Brain pericyte (primary cell): ENCODE results near the gene HNF1B.

Experiments
- DNase-seq: peaks from one replicate; pipeline ENCODE4 v3.0.0-alpha.2; 2012; ENCODE audit warnings: low read depth, low spot score

Gene HNF1B

DNA sequence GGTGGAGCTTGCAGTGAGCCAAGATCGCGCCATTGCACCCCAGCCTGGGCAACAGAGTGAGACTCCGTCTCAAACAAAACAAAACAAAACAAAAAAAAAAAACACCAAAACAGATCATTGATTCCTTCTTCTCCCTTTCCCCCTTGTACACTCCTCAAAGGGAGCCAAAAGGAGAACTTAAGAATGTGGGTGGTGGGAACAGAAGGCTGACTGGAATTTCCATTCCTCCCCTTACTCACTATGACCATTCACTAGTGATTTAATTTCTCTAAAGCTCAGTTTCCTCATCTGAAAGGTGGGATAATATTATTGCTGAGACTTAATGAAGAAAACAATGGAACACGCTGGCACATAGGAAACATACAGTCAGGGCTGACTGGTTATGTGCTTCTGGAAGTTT is 17.1 kb upstream of the HNF1B start:
- DNase-seq = no peak

DNA sequence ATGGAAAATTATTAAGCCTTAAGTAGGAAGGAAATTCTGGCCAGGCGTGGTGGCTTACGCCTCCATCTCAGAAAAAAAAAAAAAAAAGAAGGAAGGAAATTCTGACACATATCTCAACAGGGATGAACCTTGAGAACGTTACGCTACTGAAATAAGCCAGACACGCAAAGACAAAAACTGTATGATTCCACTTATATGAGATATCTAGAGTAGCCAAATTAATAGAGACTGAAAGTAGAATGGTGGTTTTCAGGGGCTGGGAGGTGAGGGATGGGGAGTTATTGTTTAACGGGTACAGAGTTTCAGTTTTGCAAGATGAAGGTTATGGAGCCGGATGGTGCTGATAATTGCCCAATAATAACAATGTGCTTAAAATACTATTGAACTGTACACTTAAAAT is 16.2 kb upstream of the HNF1B start:
- no peak for DNase-seq

DNA sequence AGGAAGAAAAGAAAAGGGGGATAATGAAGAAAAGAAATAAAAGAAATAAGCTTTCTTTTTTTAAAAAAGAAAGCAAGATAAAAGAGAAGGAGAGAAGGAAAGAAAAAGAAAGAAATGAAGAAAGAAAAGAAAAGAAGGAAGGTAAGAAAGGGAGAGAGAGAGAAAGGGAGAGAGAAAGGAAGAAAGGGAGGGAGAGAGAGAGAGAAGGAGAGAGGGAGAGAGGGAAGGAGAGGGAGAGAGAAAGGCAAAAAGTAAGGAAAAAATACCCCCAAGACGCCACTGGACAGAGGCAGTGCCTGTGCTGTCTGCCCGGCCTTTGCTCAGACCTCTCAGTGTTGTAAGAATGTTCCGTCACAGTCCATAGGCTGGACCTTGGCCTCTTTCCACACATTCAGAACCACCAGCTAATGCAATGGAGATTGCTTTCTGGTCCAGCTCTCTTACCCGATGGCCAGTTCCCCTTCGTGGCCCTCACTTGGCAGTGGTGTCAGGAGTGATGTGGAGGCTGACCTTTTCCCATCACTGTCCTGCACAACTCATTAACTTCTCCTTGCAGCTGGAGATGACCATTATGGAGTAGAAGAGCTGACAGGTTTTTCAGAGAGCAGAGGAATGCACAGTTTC is 14.3 kb upstream of the HNF1B start:
- DNase-seq = no peak

DNA sequence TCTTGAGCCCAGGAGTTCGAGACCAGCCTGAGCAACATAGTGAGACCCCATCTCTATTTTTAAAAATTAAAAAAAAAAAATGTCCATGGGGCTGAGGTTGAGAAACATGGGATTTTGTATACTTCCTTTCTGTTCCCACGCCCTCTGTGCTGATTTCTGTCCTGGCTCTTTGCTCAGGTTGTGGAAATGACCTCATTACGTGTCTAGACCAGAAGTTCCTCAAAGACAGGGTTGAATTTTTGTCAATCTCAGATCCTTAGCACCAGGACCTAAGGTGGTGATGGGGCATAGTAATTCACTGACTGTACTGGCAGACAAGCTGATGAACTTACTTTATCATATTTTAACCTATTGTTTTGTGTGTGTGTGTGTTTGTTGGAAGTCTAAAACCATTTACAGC is 11.2 kb upstream of the HNF1B start:
- no peak for DNase-seq

DNA sequence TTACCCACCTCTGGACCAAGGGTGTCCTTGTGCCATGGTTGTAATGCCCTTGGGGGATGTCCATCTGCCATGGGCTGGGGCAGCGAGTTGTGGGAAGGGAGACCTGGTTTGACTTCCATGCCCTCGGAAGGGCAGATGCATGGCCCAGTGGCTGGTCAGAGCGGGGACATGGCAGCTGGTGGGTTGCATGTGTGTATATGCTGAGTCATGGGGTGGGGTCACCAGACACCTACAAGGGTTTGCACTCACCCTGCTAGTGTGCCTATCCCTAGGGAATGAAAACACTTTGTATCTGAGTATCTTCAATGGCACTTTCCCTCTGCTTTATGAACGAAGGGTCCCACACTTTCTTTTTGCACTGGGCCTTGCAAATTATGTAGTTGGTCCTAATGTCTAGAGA is 10.6 kb upstream of the HNF1B start:
- no peak for DNase-seq

DNA sequence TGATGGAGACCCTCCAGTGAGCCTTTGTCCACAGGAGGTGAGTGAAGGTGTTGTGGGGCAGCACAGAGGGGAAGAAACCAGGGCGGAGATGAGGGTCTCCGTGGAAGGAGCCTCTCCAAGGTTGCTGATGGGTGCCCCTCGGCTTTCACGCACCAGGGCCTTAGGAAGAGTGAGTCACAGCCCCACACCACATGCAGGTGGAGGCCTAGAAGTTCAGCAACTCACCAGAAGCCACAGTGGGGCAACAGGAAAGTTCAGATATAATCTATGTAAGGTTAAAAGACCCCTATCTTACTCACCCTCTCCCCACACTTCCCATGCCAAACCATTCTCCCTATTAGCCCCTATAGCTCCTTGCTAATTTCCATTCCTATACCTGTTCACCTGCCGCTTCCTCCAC is 9.5 kb upstream of the HNF1B start:
- no peak for DNase-seq

DNA sequence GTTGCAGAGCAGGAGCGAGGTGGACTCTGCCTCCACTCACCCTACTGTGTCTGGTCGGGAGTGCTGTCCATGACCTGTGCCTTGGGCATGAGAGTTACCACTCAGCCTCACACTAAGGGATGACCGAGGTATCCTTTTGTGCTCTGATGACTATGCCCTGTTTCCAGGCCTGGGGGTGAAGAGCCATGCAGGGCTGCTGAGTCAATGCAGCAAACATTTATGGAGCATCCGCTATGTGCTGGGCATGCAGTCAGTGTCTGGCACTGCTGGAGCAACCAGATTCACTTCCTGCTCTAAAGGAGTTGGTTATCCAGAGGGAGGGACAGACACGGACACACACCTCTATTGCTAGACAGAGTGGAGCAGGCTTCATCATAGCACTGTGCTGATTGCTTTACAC is 7.6 kb upstream of the HNF1B start:
- DNase-seq = no peak

DNA sequence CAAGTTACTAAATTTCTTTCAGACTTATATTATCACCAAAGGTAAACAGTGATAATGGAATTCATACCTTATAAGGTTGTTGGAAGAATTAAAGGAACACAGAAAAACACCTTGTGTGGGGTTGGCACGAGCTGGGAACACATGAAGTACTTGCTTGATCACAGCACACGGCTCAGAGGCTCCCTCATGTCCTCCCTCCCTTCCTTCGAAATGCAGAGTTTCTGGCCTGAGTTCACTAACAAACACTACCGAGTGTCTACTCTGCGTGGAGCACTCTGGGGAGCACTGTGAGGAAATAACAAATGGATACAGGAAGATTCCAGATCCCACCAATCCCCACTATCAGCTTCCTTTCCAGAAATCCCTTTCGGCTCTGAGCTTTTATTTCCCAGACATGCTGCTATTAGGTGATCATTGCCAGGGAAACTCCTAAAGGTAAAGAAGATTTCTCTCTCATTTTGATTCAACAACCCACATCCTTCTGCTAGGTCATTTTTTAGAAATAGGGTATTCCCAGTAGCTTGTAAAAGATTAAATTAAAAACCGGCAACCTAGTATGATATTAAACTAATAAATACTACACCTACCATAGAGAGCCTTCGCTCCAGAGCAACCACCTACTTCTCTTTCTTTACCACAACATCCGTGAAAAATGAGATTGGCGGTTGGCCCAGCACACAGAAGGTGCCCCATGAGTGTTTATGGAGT is 6.1 kb upstream of the HNF1B start:
- DNase-seq = no peak

DNA sequence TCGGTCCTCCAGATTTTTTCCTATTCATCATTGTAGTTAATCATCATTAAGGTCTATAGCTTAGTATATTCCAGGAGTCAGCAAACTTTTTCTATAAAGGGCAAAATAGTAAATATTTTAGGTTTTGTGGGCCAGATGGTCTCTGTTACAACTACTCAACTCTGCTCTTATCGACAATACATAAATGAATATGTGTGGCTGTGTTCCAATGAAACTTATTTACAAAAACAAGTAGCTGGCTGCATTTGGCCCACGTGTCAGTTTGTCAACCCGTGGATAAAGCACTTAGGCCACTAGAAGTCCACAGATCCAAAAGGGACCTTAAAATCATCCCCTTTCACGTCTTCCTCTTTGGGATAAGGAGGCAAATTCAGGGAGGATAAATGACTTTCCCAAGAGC is 5.4 kb upstream of the HNF1B start:
- DNase-seq = no peak

DNA sequence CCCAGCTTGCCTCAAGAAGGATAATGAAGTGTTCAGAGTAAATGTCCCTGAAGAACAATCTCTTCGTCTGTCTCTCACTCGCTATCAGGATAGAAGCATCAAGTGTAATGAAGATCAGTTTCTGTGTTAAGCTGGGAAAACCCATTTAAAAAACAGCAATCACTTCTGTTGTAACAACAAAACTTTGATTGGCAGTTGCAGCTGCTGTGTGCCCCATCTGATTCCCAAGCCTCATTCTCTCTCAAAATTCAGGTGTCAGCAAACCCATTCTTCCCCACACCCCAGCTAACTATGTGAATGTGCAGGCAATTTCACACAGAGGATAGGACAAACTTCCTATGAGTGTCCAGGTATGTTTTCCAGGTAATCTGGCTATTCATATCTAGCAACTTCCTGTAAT is 2.4 kb upstream of the HNF1B start:
- DNase-seq = no peak

DNA sequence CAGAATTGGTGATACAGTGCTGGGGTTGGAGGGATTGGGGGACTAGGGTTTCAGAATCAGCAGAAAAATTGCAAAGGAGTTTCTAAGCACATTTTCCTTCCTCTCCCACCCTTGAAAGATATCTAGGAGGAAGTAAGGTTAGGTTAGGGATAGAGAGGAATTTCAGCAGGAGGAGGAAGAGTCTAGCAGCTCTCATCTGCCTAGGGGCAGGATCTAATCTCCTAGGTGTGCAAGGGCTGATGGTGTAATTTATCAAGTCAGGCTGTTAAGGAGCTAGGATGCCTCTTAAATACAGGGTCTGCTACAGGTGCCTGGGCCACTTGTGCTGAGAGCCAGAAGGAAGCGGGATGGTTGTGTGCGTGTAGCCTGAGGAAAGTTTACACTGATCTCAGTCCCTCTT is 1.8 kb upstream of the HNF1B start:
- DNase-seq = no peak

DNA sequence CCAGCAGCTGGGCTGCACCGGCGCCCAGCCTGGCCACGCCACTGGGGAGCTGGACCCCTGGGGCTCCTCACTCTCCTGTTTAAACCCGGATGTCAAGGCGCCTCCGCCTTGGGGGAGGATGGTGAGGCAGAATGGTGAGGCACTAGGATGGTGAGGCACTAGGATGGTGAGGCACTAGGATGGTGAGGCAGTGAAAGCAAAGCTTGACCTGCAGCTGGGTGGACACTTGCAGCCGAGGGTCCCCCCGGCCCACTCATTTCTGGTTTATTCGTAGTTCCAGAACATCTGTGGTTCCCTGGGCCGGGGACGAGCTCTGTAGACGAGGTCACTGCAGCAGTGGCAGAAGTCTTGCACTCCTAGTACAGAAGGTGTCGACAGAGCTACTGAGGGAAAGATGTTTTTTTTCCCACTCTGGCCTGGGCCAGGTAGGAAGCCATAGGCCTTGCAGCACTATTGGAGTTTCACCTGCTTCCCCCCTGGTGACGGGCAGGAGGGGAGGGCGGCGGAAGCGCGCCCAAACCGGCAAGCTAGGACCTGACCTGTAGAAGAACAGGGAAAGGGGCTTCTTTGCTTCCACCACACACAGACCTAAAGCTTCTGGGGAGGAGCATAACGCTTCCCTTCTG is 1.1 kb upstream of the HNF1B start:
- no peak for DNase-seq

DNA sequence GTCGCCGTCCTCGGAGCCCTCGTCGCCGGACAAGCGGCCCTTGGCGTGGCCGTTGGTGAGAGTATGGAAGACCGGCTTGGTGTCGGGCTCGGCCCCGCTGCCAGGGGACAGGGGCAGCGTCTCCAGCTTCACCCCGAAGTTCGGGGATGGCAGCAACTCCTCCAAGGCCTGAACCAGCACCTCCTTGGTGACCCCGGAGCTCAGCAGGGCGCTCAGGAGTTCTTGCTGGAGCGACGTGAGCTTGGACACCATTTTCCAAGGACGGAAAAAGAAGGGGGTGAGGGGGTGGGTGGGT is 279 bp downstream of the HNF1B start:
- no peak for DNase-seq

DNA sequence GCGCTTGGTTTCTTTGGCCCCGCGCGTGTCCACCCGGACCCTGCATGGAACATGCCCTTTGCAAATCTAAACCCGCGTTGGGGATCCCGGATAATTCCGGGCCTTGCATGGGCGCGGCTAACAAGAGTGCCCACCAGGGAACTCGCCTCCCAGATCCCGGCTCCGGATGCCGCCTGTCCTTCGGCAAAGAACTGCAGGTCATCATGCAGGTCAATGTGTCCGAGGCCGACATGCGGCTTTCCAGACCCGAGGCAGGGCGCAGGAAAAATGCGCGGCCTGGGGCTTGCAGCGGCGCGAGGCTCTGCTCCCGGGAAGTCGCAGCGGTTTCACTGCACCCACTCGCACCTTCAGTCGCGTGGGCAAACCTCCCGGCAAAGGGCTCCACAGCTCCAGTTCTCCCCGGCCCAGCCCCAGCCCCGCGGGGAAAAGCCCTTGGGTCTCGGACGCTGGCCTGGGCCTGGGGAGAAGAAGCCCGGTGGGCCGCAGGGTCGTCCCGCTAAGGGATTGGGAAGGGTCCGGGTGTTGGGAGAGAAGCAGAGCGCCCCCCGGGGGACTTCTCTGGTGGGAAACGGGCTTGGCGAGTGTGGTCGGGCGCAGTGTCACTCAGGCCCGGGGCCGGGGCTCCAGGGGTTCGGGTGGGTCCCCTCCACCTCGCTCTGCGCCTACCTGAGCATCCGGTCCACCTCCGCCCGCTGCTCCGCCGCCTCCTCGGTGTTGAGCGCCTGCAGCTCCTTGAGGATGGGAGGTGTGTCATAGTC is 805 bp downstream of the HNF1B start:
- no peak for DNase-seq

DNA sequence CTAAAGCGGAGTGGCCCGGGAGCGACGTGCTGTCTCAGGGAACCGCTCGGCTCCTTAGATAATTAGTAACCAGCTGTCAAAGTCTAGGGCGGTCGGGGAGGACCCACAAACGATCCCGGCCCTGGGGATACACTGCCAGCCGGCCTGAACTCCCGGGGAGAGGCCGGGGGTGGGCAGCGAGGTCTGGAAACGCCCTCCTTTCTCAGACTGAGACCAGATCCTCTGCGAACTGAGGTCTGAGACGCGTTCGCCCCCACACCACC is 1.3 kb downstream of the HNF1B start:
- no peak for DNase-seq

DNA sequence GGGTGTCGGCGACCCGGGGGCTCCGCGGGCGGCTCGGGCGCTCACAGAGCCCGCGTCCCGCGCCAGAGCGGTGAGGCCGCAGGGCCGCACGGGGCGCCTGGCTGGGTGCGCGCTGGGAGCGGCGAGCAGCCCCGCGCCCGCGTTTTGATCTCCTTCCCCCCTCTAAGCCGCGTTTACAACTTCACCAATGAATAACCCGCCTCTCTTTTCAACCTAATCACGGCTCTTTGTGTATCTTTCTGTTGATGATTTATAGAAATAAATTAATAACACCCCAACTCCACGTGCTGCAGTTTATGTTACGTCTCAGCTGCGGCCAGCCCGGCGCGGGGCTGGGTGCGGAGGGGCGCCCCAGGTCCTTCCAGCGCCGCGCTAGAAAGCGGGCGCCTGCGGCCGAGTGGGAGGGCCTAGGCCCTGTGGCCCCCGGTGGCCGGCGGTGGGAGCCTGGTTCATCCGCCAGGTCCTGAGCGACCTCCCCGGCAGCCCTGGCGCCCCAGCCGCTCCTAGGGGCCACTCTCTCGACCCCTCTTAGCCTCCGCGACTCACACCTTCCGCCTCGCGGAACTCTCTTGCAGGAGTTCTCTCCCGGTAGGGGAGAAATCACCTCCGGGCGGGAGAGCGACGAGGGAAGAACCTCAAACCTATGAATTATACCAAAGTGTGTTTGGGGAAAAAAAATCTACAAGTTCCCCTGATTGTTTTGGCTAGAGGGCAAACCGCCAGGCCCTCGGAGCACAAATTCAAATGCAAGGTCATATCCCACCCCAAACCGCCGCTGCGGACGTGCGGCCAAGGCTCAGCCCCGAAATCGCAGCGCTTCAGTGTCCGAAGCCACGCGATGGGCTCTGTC is 1.9 kb downstream of the HNF1B start:
- DNase-seq = no peak

DNA sequence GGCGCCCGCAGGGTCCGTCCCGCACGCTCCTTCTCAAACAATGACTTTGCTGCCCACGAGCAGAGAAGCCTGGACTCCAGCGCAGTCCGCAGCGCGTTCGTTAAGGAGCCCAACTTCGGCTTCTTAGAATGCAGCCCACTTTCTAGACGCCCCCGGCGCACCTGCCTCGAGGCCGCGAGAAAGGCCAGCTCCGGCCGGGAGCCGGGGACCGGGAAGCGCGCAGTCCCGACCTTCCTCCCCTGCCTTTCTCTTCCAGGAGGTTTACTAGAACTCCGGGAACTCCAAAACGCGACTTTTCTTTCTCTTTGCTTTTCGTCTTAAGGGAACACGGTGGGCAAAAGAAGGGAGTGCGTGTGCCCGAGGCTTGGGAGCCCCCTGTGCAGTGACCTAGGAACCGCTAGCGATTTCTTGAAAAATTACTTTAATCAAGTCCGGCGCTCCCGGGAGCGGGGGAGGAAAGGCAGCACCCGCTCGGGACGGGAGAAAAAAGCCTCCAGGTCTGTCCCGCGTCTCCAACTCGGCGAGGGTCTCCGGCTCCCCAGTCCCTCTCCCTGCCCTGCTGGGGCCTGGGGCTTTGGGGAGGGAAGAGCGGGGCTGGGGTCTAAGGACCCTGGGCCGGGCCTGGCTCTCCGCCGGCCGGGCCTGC is 2.6 kb downstream of the HNF1B start:
- no peak for DNase-seq

DNA sequence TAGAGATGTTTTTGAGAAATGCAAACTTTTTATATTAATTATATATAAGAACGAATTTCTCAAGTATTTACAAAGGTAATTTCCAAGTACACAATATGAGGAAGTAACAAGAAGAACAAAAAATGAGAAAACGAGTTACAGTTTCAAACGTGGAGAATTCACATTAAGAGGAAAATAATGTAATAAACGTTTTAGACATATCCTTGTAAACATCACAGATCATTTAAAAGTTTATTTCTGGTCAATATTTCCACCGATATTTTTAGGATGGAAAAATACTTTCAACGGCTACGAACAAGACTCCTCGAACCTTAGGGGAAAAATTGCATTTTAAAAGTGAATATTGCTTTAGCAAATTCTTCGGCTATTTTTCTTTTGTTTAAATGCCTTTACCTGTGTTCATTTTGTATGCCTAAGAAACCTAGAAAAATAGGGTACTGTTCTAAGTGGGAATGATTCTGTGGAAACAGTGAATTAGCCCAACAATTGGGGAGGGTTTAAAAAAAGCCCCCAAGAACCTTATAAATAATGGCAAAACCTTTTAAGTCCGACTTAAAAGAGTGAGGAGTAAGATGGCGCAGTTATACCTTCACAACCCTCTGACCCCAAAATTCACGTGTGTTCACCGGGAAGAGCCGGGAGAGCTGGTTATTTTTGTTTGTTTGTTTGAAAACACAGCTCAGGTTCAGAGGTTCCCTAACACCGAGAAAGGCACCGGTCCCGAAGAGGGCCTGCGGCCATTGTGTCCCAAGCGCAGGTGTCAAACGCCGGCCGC is 3.3 kb downstream of the HNF1B start:
- DNase-seq = no peak

DNA sequence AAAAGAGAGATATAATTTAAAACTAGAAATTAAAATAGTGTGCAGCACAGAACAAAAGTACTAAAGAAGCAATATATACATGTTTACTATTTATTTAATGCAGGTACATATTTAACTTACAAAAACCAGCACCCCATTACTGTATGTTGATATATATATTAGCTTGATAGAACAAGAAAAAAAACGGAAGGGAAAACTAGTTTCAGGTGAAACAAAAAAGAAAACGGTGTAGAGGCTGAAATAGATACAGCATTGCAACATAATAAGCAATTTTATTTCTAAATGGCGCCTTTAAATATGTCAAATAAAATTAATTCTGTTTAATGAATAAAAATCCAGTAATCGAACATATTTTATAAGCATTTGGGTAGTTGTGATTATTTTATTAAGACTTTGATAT is 3.9 kb downstream of the HNF1B start:
- DNase-seq = no peak

DNA sequence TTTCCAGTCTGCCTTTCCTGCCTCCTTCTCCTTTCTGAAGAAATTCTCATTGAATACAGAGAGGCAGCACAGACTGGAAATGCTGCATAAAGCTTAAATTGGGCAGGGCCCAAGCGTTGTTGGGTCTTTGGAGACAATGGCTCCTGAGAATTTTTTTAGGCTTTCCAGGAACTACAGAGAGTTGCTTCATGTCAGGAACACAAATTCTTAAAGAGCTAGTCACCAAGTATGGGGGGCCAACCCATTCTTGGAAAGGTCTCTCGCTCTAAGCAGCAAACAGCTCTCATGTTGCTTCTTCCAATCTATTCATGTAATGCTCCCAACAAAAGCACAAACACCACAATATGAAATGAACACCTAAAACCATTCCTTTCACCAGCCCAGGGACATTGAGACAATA is 6.9 kb downstream of the HNF1B start:
- no peak for DNase-seq

DNA sequence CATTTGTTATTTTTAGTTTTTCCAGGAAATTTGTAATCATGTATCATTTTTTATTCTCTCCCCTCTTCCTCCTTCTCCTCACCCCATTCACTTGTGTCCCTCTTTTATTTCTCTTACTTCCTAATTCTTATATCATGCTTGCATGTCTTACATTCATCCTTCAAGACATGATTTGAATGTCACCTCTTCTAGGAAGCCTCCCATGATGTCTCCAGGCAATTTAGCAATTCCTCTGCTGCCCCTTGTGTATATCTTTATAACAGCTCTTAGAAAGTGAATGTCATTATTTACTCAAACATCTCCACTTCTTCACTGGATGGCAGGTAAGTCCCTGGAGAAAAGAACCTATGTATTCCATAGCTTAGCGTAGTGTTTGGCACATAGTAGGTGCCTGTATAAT is 7.8 kb downstream of the HNF1B start:
- DNase-seq = no peak
